GM21825 (cell line): ENCODE measurements around the gene NAB1.

Source experiments
- ATAC-seq: cut with Tn5 transposase; IDR thresholded peaks from one replicate; pipeline ENCODE4 v1.9.1; 2021; ENCODE audit warnings: mild to moderate bottlenecking, moderate library complexity; ENCODE audit not compliant: unreplicated experiment

The NAB1 gene

GRCh38 chr2:190636361-190636760 is 12.5 kb upstream of the NAB1 start:
- no peak for ATAC-seq

- no peak for ATAC-seq
These were observed 11.6 kb upstream of the NAB1 start for GRCh38 chr2:190637281-190637734.

GRCh38 chr2:190637903-190638618 is 10.8 kb upstream of the NAB1 start:
- no peak for ATAC-seq

GRCh38 chr2:190640117-190640516 is 8.8 kb upstream of the NAB1 start:
- ATAC-seq = no peak

GRCh38 chr2:190641469-190641868 is 7.4 kb upstream of the NAB1 start:
- ATAC-seq = no peak

- no peak for ATAC-seq
These were observed 1.9 kb upstream of the NAB1 start for GRCh38 chr2:190646780-190647522.

GRCh38 chr2:190648289-190649034 is 421 bp upstream of the NAB1 start:
- ATAC-seq = peak; percentile 61

- peak; percentile 1 for ATAC-seq
These were observed 1.0 kb downstream of the NAB1 start for GRCh38 chr2:190649798-190650390.

GRCh38 chr2:190651413-190651812 is 2.5 kb downstream of the NAB1 start:
- no peak for ATAC-seq

GRCh38 chr2:190653231-190653630 is 4.3 kb downstream of the NAB1 start:
- no peak for ATAC-seq

GRCh38 chr2:190653931-190654330 is 5.0 kb downstream of the NAB1 start:
- ATAC-seq = no peak

GRCh38 chr2:190655113-190655512 is 6.2 kb downstream of the NAB1 start:
- no peak for ATAC-seq

- ATAC-seq = no peak
These were observed 6.7 kb downstream of the NAB1 start for GRCh38 chr2:190655570-190655969.

GRCh38 chr2:190656301-190656700 is 7.4 kb downstream of the NAB1 start:
- no peak for ATAC-seq

GRCh38 chr2:190657474-190658255 is 8.8 kb downstream of the NAB1 start:
- ATAC-seq = no peak

GRCh38 chr2:190659553-190659952 is 10.7 kb downstream of the NAB1 start:
- ATAC-seq = no peak

GRCh38 chr2:190662754-190663153 is 13.9 kb downstream of the NAB1 start:
- no peak for ATAC-seq

- no peak for ATAC-seq
These were observed 14.5 kb downstream of the NAB1 start for GRCh38 chr2:190663348-190663747.

- no peak for ATAC-seq
These were observed 15.0 kb downstream of the NAB1 start for GRCh38 chr2:190663839-190664238.

- no peak for ATAC-seq
These were observed 15.4 kb downstream of the NAB1 start for GRCh38 chr2:190664240-190664639.
